IMR-90 (cell line): Measurements from ENCODE around the gene MT1G. TPM values are rescaled to one million over a fixed set of nuclear protein-coding genes. Genes with fewer than 3 reads are reported as not detected.

Experiments
- ATAC-seq: fragments of 200-7000 bp; cut with Tn5 transposase; 2 replicates; pipeline ENCODE4 v1.9.1; 2020; ENCODE audit warnings: low read depth, mild to moderate bottlenecking, moderate library complexity
- BruUV-seq: library from RNA; stranded (reverse); fragments of 400-500 nt; replicated peaks from 2 replicates; lab custom pipeline; 2021; lab: Mats Ljungman, UMichigan
- CTCF ChIA-PET: fragments of 300-600 bp; formaldehyde crosslinking; extraction: SDS; loops from one replicate; lab custom pipeline; 2021; ENCODE audit warnings: antibody characterized with exemption; lab: Yijun Ruan, JAX
- POLR2A ChIA-PET: fragments of 300-600 bp; sonication (Branson Sonifier 250); formaldehyde crosslinking; loops from one replicate; lab custom pipeline; 2022; ENCODE audit warnings: antibody characterized with exemption; ENCODE audit not compliant: unreplicated experiment; lab: Charles Lee
- DNase-seq: peaks from one replicate; pipeline ENCODE4 v3.0.0; 2013
- H2AFZ ChIP-seq: replicated peaks from 2 replicates; pipeline ENCODE3; 2013; ENCODE audit warnings: low read length, mild to moderate bottlenecking; ENCODE audit not compliant: poor library complexity
- H2AK5ac ChIP-seq: 2 replicates; pipeline ENCODE4 v1.6.1; 2013; ENCODE audit warnings: low read depth, low read length, inconsistent platforms
- H2AK9ac ChIP-seq: replicated peaks from 2 replicates; pipeline ENCODE3; 2013; ENCODE audit warnings: mild to moderate bottlenecking, low read depth, low read length, moderate library complexity; ENCODE audit not compliant: poor library complexity
- H2BK120ac ChIP-seq: 2 replicates; pipeline ENCODE4 v1.6.1; 2013; ENCODE audit warnings: low read depth, low read length, inconsistent platforms
- H2BK15ac ChIP-seq: 3 replicates; pipeline ENCODE4 v1.6.1; 2013; ENCODE audit warnings: low read depth, low read length, inconsistent platforms
- H2BK20ac ChIP-seq: 2 replicates; pipeline ENCODE4 v1.6.1; 2013; ENCODE audit warnings: low read depth, mild to moderate bottlenecking, inconsistent platforms, low read length, moderate library complexity
- H2BK5ac ChIP-seq: 2 replicates; pipeline ENCODE4 v1.6.1; 2013; ENCODE audit warnings: mild to moderate bottlenecking, low read depth, low read length, inconsistent platforms; ENCODE audit not compliant: poor library complexity, severe bottlenecking
- H3K14ac ChIP-seq: replicated peaks from 2 replicates; pipeline ENCODE4 v1.6.1; 2013; ENCODE audit warnings: low read depth, low read length, inconsistent platforms
- H3K18ac ChIP-seq: 2 replicates; pipeline ENCODE4 v1.6.1; 2013; ENCODE audit warnings: low read depth, low read length, control low read depth
- H3K23ac ChIP-seq: 2 replicates; pipeline ENCODE4 v1.6.1; 2013; ENCODE audit warnings: low read depth, low read length, inconsistent platforms
- H3K27ac ChIP-seq: 2 replicates; pipeline ENCODE4 v1.5.1; 2013; ENCODE audit warnings: mild to moderate bottlenecking, control low read depth, low read length; ENCODE audit not compliant: insufficient read depth
- H3K27me3 ChIP-seq: 2 replicates; pipeline ENCODE4 v1.6.1; 2013; ENCODE audit warnings: low read length; ENCODE audit not compliant: control insufficient read depth, insufficient read depth
- H3K36me3 ChIP-seq: 2 replicates; pipeline ENCODE4 v1.6.1; 2013; ENCODE audit warnings: low read length, mixed read lengths; ENCODE audit not compliant: control insufficient read depth, insufficient read depth
- H3K4ac ChIP-seq: 2 replicates; pipeline ENCODE4 v1.6.1; 2013; ENCODE audit warnings: low read depth, low read length, inconsistent platforms
- H3K4me1 ChIP-seq: 2 replicates; pipeline ENCODE4 v1.6.1; 2013; ENCODE audit warnings: low read length, mixed read lengths; ENCODE audit not compliant: control insufficient read depth, insufficient read depth
- H3K4me2 ChIP-seq: 2 replicates; pipeline ENCODE4 v1.6.1; 2013; ENCODE audit warnings: low read depth, mild to moderate bottlenecking, control low read depth, low read length, moderate library complexity
- H3K4me3 ChIP-seq: 2 replicates; pipeline ENCODE4 v1.5.1; 2013; ENCODE audit warnings: low read depth, mild to moderate bottlenecking, control low read depth, low read length, moderate library complexity; ENCODE audit not compliant: insufficient read depth
- H3K56ac ChIP-seq: 2 replicates; pipeline ENCODE4 v1.6.1; 2013; ENCODE audit warnings: low read length, inconsistent platforms; ENCODE audit not compliant: insufficient read depth; ENCODE audit errors: extremely low read depth
- H3K79me1 ChIP-seq, 2 experiments: 2 replicates each; pipeline ENCODE4 v1.6.1; 2013; ENCODE audit warnings: low read length in 2 of 2, inconsistent platforms in 1 of 2, low read depth in 1 of 2
- H3K9ac ChIP-seq: 2 replicates; pipeline ENCODE4 v1.6.1; 2013; ENCODE audit warnings: low read depth, low read length, control low read depth
- H3K9me1 ChIP-seq: 2 replicates; pipeline ENCODE4 v1.6.1; 2013; ENCODE audit warnings: low read length, inconsistent platforms; ENCODE audit not compliant: insufficient read depth
- H3K9me3 ChIP-seq: 2 replicates; pipeline ENCODE4 v1.6.1; 2013; ENCODE audit warnings: low read length; ENCODE audit not compliant: control insufficient read depth, insufficient read depth
- H4K20me1 ChIP-seq: 2 replicates; pipeline ENCODE4 v1.6.1; 2013; ENCODE audit warnings: low read length, inconsistent platforms; ENCODE audit not compliant: insufficient read depth
- H4K5ac ChIP-seq: 2 replicates; pipeline ENCODE4 v1.6.1; 2013; ENCODE audit warnings: mild to moderate bottlenecking, low read depth, low read length, control low read depth
- H4K8ac ChIP-seq, 2 experiments: 2 replicates each; pipeline ENCODE4 v1.6.1; 2013; ENCODE audit warnings: low read depth in 2 of 2, low read length in 2 of 2, control low read depth in 1 of 2, inconsistent platforms in 1 of 2
- H4K91ac ChIP-seq: 2 replicates; pipeline ENCODE4 v1.6.1; 2013; ENCODE audit warnings: low read depth, low read length, inconsistent platforms; ENCODE audit not compliant: insufficient read depth
- BHLHE40 ChIP-seq: fragments of 150-350 bp; IDR thresholded peaks from 2 replicates; pipeline ENCODE4 v1.6.1; 2016; ENCODE audit warnings: mild to moderate bottlenecking, low read depth, low read length
- CEBPB ChIP-seq: IDR thresholded peaks from 2 replicates; pipeline ENCODE4 v1.6.1; 2012; ENCODE audit warnings: low read depth, low read length, improper control_type of control experiment
- CHD1 ChIP-seq: IDR thresholded peaks from 2 replicates; pipeline ENCODE4 v1.6.1; 2012; ENCODE audit warnings: low read depth, low read length, improper control_type of control experiment
- CTCF ChIP-seq: conservative IDR thresholded peaks from 2 replicates; pipeline ENCODE4 v1.5.1; 2012; ENCODE audit warnings: mild to moderate bottlenecking, low read depth, low read length, improper control_type of control experiment
- FOS ChIP-seq: fragments of 150-350 bp; IDR thresholded peaks from 2 replicates; pipeline ENCODE4 v1.6.1; 2016; ENCODE audit warnings: low read depth, low read length
- MAFK ChIP-seq: IDR thresholded peaks from 2 replicates; pipeline ENCODE4 v1.6.1; 2012; ENCODE audit warnings: low read depth, low read length, improper control_type of control experiment
- MAZ ChIP-seq: IDR thresholded peaks from 2 replicates; pipeline ENCODE4 v1.6.1; 2012; ENCODE audit warnings: low read depth, mild to moderate bottlenecking, low read length, improper control_type of control experiment, moderate library complexity, borderline replicate concordance
- MXI1 ChIP-seq: IDR thresholded peaks from 2 replicates; pipeline ENCODE4 v1.6.1; 2012; ENCODE audit warnings: low read depth, mild to moderate bottlenecking, low read length, moderate library complexity, borderline replicate concordance
- NFE2L2 ChIP-seq: fragments of 150-350 bp; IDR thresholded peaks from 2 replicates; pipeline ENCODE4 v1.6.1; 2016; ENCODE audit warnings: low read depth, mild to moderate bottlenecking, low read length
- RAD21 ChIP-seq: IDR thresholded peaks from 2 replicates; pipeline ENCODE4 v1.6.1; 2012; ENCODE audit warnings: low read length, improper control_type of control experiment
- RCOR1 ChIP-seq: IDR thresholded peaks from 2 replicates; pipeline ENCODE4 v1.6.1; 2012; ENCODE audit warnings: mild to moderate bottlenecking, low read length, improper control_type of control experiment; ENCODE audit not compliant: insufficient replicate concordance
- RFX5 ChIP-seq: IDR thresholded peaks from 2 replicates; pipeline ENCODE4 v1.8.0; 2012; ENCODE audit warnings: low read depth, mild to moderate bottlenecking, low read length, moderate library complexity
- SMC3 ChIP-seq: fragments of 150-350 bp; IDR thresholded peaks from 2 replicates; pipeline ENCODE4 v1.6.1; 2016; ENCODE audit warnings: low read depth, mild to moderate bottlenecking, antibody characterized with exemption, low read length, moderate library complexity
- WGBS, 2 experiments: methylation state at CpG; one replicate each; pipeline versions ENCODE4 v1.1.5 to v1.1.7; 2013; ENCODE audit warnings: missing lambda C conversion rate in 2 of 2; ENCODE audit not compliant: insufficient read length in 1 of 2; ENCODE audit errors: extremely low coverage in 2 of 2; 5-methylcytosine and 5-hydroxymethylcytosine counted together
- dilution Hi-C: fragments of 300-500 bp; cut with HindIII; formaldehyde crosslinking; loops from one replicate; pipeline ENCODE4 v1.14.3; 2018; ENCODE audit warnings: low sequenced_read_pairs; ENCODE audit not compliant: unreplicated experiment
- in situ Hi-C: fragments of 300-500 bp; cut with MboI; formaldehyde crosslinking; loops from 3 replicates; pipeline ENCODE4 v1.14.3; 2019; ENCODE audit warnings: low sequenced_read_pairs, inconsistent platforms, mixed read lengths
- intact Hi-C: fragments of 100-400 bp; cut with micrococcal nuclease; formaldehyde crosslinking; loops from 2 replicates; pipeline ENCODE4 v1.10.0; 2022
- polyA plus RNA-seq, 3 experiments: library from polyadenylated mRNA; depleted of rRNA; stranded (reverse); fragments of >200 nt; gene quantifications; 2 replicates each; pipeline ENCODE4 v1.2.3, GENCODE V29; 2012; ENCODE audit warnings: low replicate concordance in 1 of 3
- total RNA-seq: library from RNA; depleted of rRNA; stranded (reverse); fragments of >200 nt; gene quantifications from 2 replicates; pipeline ENCODE4 v1.2.3, GENCODE V29; 2012
- TF ChIP-seq, protein P1 (sequence below): fragments of 150-350 bp; IDR thresholded peaks from 2 replicates; pipeline ENCODE4 v1.6.1; 2017; ENCODE audit warnings: mild to moderate bottlenecking, antibody characterized with exemption, low read length, low read depth
- TF ChIP-seq, protein P2 (sequence below): fragments of 150-350 bp; IDR thresholded peaks from 2 replicates; pipeline ENCODE4 v1.6.1; 2016; ENCODE audit warnings: low read depth, mild to moderate bottlenecking, low read length, moderate library complexity, borderline replicate concordance

Gene MT1G
- total and polyA plus RNA-seq, 2 of the 4 experiments (the other 2 are of a cell fraction) = 0.48 TPM; not detected in 1

- Histone ChIP-seq H3K36me3 (no peaks in the 10 kb centered on the region), H2BK15ac (no peak overlapping the region), H3K9me3 (no peaks in the 10 kb centered on the region), H4K5ac (no peak overlapping the region), H3K18ac (no peak overlapping the region), H3K23ac (no peak overlapping the region), H2BK20ac (no peak overlapping the region), H3K4me3 (no peak overlapping the region), H3K27ac (no peak overlapping the region), H2BK120ac (no peak overlapping the region), H3K9me1 (peaks cover 5% of the 10 kb centered on the region), H4K20me1 (peaks cover 4% of the 10 kb centered on the region; the same call in 1 of the 2 replicates), H3K4me1 (peaks cover 13% of the 10 kb centered on the region), H2AK9ac (no peak overlapping the region), H3K4me2 (no peak overlapping the region), H4K8ac (no peak overlapping the region), H3K14ac (no peak overlapping the region), H3K9ac (no peak overlapping the region), H2AK5ac (no peak overlapping the region), H2AFZ (no peak overlapping the region), H3K4ac (no peak overlapping the region), H3K56ac (no peak overlapping the region), H4K91ac (no peak overlapping the region), H3K27me3 (peaks cover 53% of the 10 kb centered on the region), H2BK5ac (no peak overlapping the region), H3K79me1 (no peaks in the 10 kb centered on the region)
- no peak for TF ChIP-seq SMC3
- TF ChIP-seq RFX5 = no peak
- no peak for TF ChIP-seq BHLHE40
- TF ChIP-seq MXI1 = no peak
- no peak for TF ChIP-seq CEBPB
- no peak for TF ChIP-seq RCOR1
- no peak for TF ChIP-seq NFE2L2
- TF ChIP-seq CHD1 = no peak
- TF ChIP-seq, protein P1, sequence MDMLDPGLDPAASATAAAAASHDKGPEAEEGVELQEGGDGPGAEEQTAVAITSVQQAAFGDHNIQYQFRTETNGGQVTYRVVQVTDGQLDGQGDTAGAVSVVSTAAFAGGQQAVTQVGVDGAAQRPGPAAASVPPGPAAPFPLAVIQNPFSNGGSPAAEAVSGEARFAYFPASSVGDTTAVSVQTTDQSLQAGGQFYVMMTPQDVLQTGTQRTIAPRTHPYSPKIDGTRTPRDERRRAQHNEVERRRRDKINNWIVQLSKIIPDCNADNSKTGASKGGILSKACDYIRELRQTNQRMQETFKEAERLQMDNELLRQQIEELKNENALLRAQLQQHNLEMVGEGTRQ = no peak
- TF ChIP-seq MAZ = no peak
- TF ChIP-seq, protein P2, sequence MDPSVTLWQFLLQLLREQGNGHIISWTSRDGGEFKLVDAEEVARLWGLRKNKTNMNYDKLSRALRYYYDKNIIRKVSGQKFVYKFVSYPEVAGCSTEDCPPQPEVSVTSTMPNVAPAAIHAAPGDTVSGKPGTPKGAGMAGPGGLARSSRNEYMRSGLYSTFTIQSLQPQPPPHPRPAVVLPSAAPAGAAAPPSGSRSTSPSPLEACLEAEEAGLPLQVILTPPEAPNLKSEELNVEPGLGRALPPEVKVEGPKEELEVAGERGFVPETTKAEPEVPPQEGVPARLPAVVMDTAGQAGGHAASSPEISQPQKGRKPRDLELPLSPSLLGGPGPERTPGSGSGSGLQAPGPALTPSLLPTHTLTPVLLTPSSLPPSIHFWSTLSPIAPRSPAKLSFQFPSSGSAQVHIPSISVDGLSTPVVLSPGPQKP = no peak
- no peak for TF ChIP-seq FOS
- TF ChIP-seq RAD21 = no peak
- TF ChIP-seq MAFK = no peak
- no peak for TF ChIP-seq CTCF
- intact Hi-C loops = no loop called here
- in situ Hi-C loops = no loop called here
- WGBS, 2 experiments = 30% methylated on average over 5 of the region's 19 CpGs; no CpG with 5 or more reads in 1 of the 2 experiments
- ATAC-seq = no peak
- no TSS peak for BruUV-seq
- DNase-seq = no peak
- dilution Hi-C loops = no loop called here
- ChIA-PET POLR2A (interaction anchor here (0.6 to 0.7 kb wide), 2 partner anchors 43 to 178 kb away, joined by 3 read pairs; no protein-coding TSS in a partner anchor), CTCF (no interaction called here)
Measured at GRCh38 chr16:56669840-56670619, 2.2 kb upstream of the MT1G start.
